Left lung (tissue), 10 donors: ENCODE data around the gene MYMK. TPM values are rescaled to one million over a fixed set of nuclear protein-coding genes. Genes with fewer than 3 reads are reported as not detected.

Experiments used
- ATAC-seq: fragments of 200-7000 bp; cut with Tn5 transposase; one replicate; pipeline ENCODE4 v1.9.1; 2020; ENCODE audit warnings: moderate library complexity
- DNase-seq, 4 donors: peaks; one replicate each; pipeline ENCODE4 v3.0.0-alpha.2; 2013 to 2020
- H3K27ac ChIP-seq, 2 donors: fragments of 200-600 bp; sonication (generic) in 1 of 2; one replicate each; pipeline versions ENCODE4 v1.5.0 to v1.8.0; 2020 to 2021
- H3K27me3 ChIP-seq, 2 donors: fragments of 200-600 bp; sonication (generic) in 1 of 2; one replicate each; pipeline versions ENCODE4 v1.5.0 to v1.8.0; 2020 to 2021
- H3K36me3 ChIP-seq, 2 donors: fragments of 200-600 bp; sonication (generic) in 1 of 2; one replicate each; pipeline versions ENCODE4 v1.5.0 to v1.8.0; 2020 to 2021
- H3K4me1 ChIP-seq, 2 donors: fragments of 200-600 bp; one replicate each; pipeline ENCODE4 v1.8.0; 2021
- H3K4me3 ChIP-seq, 2 donors: fragments of 200-600 bp; sonication (generic) in 1 of 2; one replicate each; pipeline versions ENCODE4 v1.5.0 to v1.8.0; 2020 to 2021; ENCODE audit warnings: mild to moderate bottlenecking in 1 of 2
- H3K9me3 ChIP-seq, 2 donors: fragments of 200-600 bp; sonication (generic) in 1 of 2; one replicate each; pipeline versions ENCODE4 v1.5.0 to v1.8.0; 2020 to 2021
- intact Hi-C, 2 donors: fragments of 100-400 bp; cut with DNase I; formaldehyde crosslinking; loops; one replicate each; pipeline versions ENCODE4 v1.11.2 to v1.14.2; 2022
- polyA plus RNA-seq, 6 donors: library from polyadenylated mRNA; unstranded; fragments of 120-200 nt; gene quantifications; one replicate each; pipeline ENCODE4 v1.2.1, GENCODE V29; 2013; ENCODE audit not compliant: insufficient read length in 6 of 6
- total RNA-seq, 2 donors: library from RNA; stranded (reverse); fragmentation: NEBNext Ultra II Directional; extraction: Animal tissue kit (Norgen Biotek cat#: 25700); gene quantifications; one replicate each; pipeline ENCODE4 v1.2.1, GENCODE V29; 2021
- TF ChIP-seq, protein P1 (sequence below), 2 donors: fragments of 200-600 bp; sonication (generic) in 1 of 2; IDR thresholded peaks; one replicate each; pipeline versions ENCODE4 v1.5.0 to v1.8.0; 2021; ENCODE audit warnings: antibody characterized with exemption in 2 of 2
- donor health status: DM: no; HTN: yes; CAD: no.
- donor health status: DM: no; HTN: no; CAD: no.

Gene MYMK
- total and polyA plus RNA-seq, 8 donors, result not detected

DNA sequence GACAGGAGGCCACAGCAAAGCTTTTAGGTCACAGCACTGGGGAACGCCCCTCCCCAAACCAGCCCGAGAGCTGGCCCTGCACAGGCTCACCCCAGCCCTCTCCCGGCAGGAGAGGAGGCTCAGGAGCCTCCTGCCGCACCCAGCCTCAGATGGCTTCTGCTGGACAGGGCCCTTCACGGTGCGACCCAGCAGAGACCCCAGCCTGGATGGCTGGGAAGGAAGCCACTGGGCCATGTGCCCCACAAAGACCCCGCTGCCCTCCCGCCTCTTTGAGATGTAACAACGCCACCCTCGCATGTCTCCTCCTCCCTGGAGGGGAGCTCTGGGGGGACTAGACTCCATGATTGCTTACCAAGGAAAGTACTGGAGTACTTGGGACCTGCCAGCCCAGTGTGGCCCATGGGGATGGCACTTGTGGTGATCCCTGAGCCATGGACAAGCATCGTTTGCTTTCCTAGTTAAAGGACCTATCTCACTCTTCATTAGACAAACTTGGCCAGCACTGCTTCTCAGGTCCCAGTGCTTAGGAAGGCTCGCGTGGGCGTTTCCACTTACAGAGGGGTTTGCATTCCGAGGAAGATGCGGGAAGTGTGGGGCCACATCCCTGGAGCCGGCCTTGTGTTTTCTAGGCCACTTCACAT is 9.0 kb downstream of the MYMK start:
- DNase-seq (peak in 1 of 4 donors; percentile 43), ATAC-seq (no peak)
- Histone ChIP-seq H3K4me3 (no peak overlapping the region), H3K27me3 (peaks cover 0 to 21% of the 10 kb centered on the region in 2 donors), H3K36me3 (no peaks in the 10 kb centered on the region), H3K4me1 (no peaks in the 10 kb centered on the region), H3K27ac (no peak overlapping the region), H3K9me3 (no peaks in the 10 kb centered on the region)
- intact Hi-C loops, result no loop called here
- TF ChIP-seq, protein P1, sequence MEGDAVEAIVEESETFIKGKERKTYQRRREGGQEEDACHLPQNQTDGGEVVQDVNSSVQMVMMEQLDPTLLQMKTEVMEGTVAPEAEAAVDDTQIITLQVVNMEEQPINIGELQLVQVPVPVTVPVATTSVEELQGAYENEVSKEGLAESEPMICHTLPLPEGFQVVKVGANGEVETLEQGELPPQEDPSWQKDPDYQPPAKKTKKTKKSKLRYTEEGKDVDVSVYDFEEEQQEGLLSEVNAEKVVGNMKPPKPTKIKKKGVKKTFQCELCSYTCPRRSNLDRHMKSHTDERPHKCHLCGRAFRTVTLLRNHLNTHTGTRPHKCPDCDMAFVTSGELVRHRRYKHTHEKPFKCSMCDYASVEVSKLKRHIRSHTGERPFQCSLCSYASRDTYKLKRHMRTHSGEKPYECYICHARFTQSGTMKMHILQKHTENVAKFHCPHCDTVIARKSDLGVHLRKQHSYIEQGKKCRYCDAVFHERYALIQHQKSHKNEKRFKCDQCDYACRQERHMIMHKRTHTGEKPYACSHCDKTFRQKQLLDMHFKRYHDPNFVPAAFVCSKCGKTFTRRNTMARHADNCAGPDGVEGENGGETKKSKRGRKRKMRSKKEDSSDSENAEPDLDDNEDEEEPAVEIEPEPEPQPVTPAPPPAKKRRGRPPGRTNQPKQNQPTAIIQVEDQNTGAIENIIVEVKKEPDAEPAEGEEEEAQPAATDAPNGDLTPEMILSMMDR (IDR thresholded peaks at IDR 0.05), result no peak

- ATAC-seq (no peak), DNase-seq (peak in 1 of 4 donors; percentile 65)
- no peaks in the 10 kb centered on the region for H3K9me3 ChIP-seq
- peaks cover 0 to 21% of the 10 kb centered on the region in 2 donors for H3K27me3 ChIP-seq
- no peak overlapping the region for H3K27ac ChIP-seq
- H3K36me3 ChIP-seq, result no peaks in the 10 kb centered on the region
- peaks cover 0 to under 1% of the 10 kb centered on the region in 2 donors for H3K4me1 ChIP-seq
- TF ChIP-seq, protein P1 (IDR thresholded peaks at IDR 0.05), result no peak
- no peak overlapping the region for H3K4me3 ChIP-seq
- intact Hi-C loops, result no loop called here
These were observed 9.5 kb downstream of the MYMK start for GRCh38 chr9:133515240-133515610.

DNA sequence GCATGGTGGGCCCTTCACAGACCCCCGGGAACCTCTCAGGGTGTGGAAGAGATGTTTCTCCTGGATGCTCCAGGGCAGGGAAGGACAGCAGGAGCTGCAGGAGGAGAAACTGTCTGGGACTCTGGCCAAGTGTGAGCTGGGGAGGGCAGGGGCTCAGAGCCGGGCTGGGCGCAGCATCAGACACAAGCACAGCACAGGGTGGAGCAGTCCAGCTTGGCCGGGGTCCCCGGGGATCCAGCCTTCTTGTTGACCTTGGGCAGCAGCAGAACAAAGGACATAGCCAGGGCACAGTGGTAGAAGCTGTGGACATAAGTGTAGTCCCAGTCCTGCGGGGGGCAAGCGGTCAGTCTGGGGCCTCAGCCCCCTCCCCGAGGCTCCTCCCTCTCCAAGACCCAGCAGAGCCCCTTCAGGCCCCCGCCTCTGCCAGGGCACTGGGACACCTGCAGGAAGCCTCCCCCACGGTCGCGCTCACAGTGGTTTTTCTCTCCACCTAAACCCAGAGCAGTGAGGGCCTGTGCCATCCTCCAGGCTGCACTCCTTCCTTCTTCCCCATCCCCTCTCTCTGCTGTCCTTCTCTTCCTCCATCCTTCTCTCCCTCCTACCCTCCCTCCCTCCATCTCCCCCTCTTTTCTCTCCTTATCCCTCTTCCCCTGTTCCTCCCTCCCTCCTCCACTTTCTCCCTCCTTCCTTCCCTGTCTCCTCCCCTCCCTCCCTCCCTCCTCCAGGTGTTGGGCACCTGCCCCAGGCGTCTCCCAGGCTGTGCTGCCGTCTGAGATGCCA is 10.1 kb downstream of the MYMK start:
- H3K36me3 ChIP-seq, result no peaks in the 10 kb centered on the region
- TF ChIP-seq, protein P1 (IDR thresholded peaks at IDR 0.05), result no peak
- no peak overlapping the region for H3K27ac ChIP-seq
- peaks cover 5 to 6% of the 10 kb centered on the region in 2 donors for H3K4me1 ChIP-seq
- H3K4me3 ChIP-seq, result no peak overlapping the region
- ATAC-seq (no peak), DNase-seq (peak in 2 of 4 donors; percentile 69 to 83)
- H3K9me3 ChIP-seq, result no peaks in the 10 kb centered on the region
- intact Hi-C loops, result no loop called here
- H3K27me3 ChIP-seq, result peaks cover 0 to 26% of the 10 kb centered on the region in 2 donors

GRCh38 chr9:133513214-133514100 is 11.3 kb downstream of the MYMK start:
- H3K9me3 ChIP-seq, result no peaks in the 10 kb centered on the region
- ATAC-seq (no peak), DNase-seq (peak in 2 of 4 donors; percentile 31 to 71)
- peaks cover 14% of the 10 kb centered on the region in 2 donors for H3K4me1 ChIP-seq
- H3K27ac ChIP-seq, result no peak overlapping the region
- no peaks in the 10 kb centered on the region for H3K36me3 ChIP-seq
- intact Hi-C loops, result no loop called here
- no peak overlapping the region for H3K4me3 ChIP-seq
- H3K27me3 ChIP-seq, result peaks cover 0 to 35% of the 10 kb centered on the region in 2 donors
- TF ChIP-seq, protein P1 (IDR thresholded peaks at IDR 0.05), result no peak
